ENCODE data around the gene ECPAS.

DNA sequence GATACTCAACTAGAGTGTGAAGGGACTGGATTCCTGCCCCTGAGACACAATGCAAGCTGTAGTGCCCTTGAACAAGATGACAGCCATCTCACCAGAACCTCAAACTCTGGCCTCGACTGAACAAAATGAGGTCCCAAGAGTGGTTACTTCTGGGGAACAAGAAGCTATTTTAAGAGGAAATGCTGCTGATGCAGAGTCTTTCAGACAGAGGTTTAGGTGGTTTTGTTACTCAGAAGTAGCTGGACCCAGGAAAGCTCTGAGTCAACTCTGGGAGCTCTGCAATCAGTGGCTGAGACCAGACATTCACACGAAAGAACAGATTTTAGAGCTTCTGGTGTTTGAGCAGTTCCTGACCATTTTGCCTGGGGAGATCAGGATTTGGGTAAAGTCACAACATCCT, 43.2 kb upstream of the ECPAS start:
- TF ChIP-seq, protein P1, sequence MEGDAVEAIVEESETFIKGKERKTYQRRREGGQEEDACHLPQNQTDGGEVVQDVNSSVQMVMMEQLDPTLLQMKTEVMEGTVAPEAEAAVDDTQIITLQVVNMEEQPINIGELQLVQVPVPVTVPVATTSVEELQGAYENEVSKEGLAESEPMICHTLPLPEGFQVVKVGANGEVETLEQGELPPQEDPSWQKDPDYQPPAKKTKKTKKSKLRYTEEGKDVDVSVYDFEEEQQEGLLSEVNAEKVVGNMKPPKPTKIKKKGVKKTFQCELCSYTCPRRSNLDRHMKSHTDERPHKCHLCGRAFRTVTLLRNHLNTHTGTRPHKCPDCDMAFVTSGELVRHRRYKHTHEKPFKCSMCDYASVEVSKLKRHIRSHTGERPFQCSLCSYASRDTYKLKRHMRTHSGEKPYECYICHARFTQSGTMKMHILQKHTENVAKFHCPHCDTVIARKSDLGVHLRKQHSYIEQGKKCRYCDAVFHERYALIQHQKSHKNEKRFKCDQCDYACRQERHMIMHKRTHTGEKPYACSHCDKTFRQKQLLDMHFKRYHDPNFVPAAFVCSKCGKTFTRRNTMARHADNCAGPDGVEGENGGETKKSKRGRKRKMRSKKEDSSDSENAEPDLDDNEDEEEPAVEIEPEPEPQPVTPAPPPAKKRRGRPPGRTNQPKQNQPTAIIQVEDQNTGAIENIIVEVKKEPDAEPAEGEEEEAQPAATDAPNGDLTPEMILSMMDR (IDR thresholded peaks at IDR 0.05): no peak
- TF ChIP-seq EZH2 (IDR thresholded peaks at IDR 0.05; ENCODE audit: borderline replicate concordance, insufficient read depth, low read depth, low read length, poor library complexity, severe bottlenecking): no peak

Measured in B cell (primary cell).